PC-3 (cell line): ENCODE results near the gene TET2. TPM values are rescaled to one million over a fixed set of nuclear protein-coding genes. Genes with fewer than 3 reads are reported as not detected.

Source experiments
- ATAC-seq: fragments of 200-7000 bp; cut with Tn5 transposase; 2 replicates; pipeline ENCODE4 v1.9.1; 2020; ENCODE audit warnings: mild to moderate bottlenecking, moderate library complexity
- BruUV-seq: library from RNA; stranded (reverse); fragments of 400-500 nt; replicated peaks from 2 replicates; lab custom pipeline; 2021; lab: Mats Ljungman, UMichigan
- CTCF ChIA-PET: fragments of 300-600 bp; sonication (Branson Sonifier 250); formaldehyde crosslinking; loops from one replicate; lab custom pipeline; 2022; ENCODE audit warnings: antibody characterized with exemption; lab: Charles Lee
- POLR2A ChIA-PET: fragments of 300-600 bp; sonication (Branson Sonifier 250); formaldehyde crosslinking; loops from one replicate; lab custom pipeline; 2022; ENCODE audit warnings: antibody characterized with exemption; ENCODE audit not compliant: unreplicated experiment; lab: Charles Lee
- DNase-seq: peaks from one replicate; pipeline ENCODE4 v3.0.0-alpha.2; 2015
- H2AFZ ChIP-seq: fragments of 300-600 bp; sonication (generic); 2 replicates; pipeline ENCODE4 v1.6.0; 2016; ENCODE audit warnings: antibody characterized with exemption, low read length
- H3F3A ChIP-seq: fragments of 300-600 bp; sonication (generic); one replicate; pipeline ENCODE4 v1.6.0; 2017; ENCODE audit warnings: antibody characterized with exemption, low read length, control low read depth, mild to moderate bottlenecking; ENCODE audit not compliant: unreplicated experiment
- H3K27ac ChIP-seq: fragments of 300-600 bp; sonication (generic); 2 replicates; pipeline ENCODE4 v1.5.1; 2016; ENCODE audit warnings: mild to moderate bottlenecking, low read length
- H3K27me3 ChIP-seq: fragments of 300-600 bp; sonication (generic); 2 replicates; pipeline ENCODE4 v1.6.1; 2016; ENCODE audit warnings: low read length, mixed read lengths
- H3K36me3 ChIP-seq: fragments of 300-600 bp; sonication (generic); 2 replicates; pipeline ENCODE4 v1.6.1; 2016; ENCODE audit warnings: low read depth, mixed run types, low read length, mixed read lengths
- H3K4me1 ChIP-seq: fragments of 300-600 bp; sonication (generic); 2 replicates; pipeline ENCODE4 v1.5.1; 2016; ENCODE audit warnings: low read length; ENCODE audit not compliant: insufficient read depth
- H3K4me2 ChIP-seq: fragments of 300-600 bp; sonication (generic); 2 replicates; pipeline ENCODE4 v1.6.0; 2016; ENCODE audit warnings: low read length
- H3K4me3 ChIP-seq: fragments of 300-600 bp; sonication (generic); 2 replicates; pipeline ENCODE4 v1.5.1; 2016; ENCODE audit warnings: mild to moderate bottlenecking, low read length, mixed read lengths
- H3K79me2 ChIP-seq: fragments of 300-600 bp; sonication (generic); 2 replicates; pipeline ENCODE4 v1.6.1; 2017; ENCODE audit warnings: low read length, mixed read lengths
- H3K9ac ChIP-seq: fragments of 300-600 bp; sonication (generic); 2 replicates; pipeline ENCODE4 v1.6.0; 2016; ENCODE audit warnings: mild to moderate bottlenecking, low read length
- H3K9me2 ChIP-seq: fragments of 300-600 bp; sonication (generic); replicated peaks from 2 replicates; pipeline ENCODE4 v1.6.1; 2016; ENCODE audit warnings: mixed run types, low read length, mixed read lengths
- H3K9me3 ChIP-seq: fragments of 300-600 bp; sonication (generic); 2 replicates; pipeline ENCODE4 v1.6.1; 2016; ENCODE audit warnings: low read length, mixed read lengths
- H4K20me1 ChIP-seq: fragments of 300-600 bp; sonication (generic); 2 replicates; pipeline ENCODE4 v1.6.1; 2016; ENCODE audit warnings: low read length, mixed read lengths
- CTCF ChIP-seq: fragments of 300-600 bp; sonication (generic); conservative IDR thresholded peaks from 2 replicates; pipeline ENCODE4 v1.5.1; 2017; ENCODE audit warnings: antibody characterized with exemption, low read depth, mild to moderate bottlenecking, low read length
- EZH2 ChIP-seq: fragments of 300-600 bp; sonication (generic); IDR thresholded peaks from one replicate; pipeline ENCODE4 v1.6.1; 2017; ENCODE audit warnings: antibody characterized with exemption, mild to moderate bottlenecking, low read length; ENCODE audit not compliant: unreplicated experiment
- EZH2phosphoT487 ChIP-seq: fragments of 300-600 bp; sonication (generic); IDR thresholded peaks from 2 replicates; pipeline ENCODE4 v1.6.1; 2018; ENCODE audit warnings: mild to moderate bottlenecking, antibody characterized with exemption, low read length, borderline replicate concordance
- intact Hi-C: fragments of 100-400 bp; cut with micrococcal nuclease; formaldehyde crosslinking; loops from 2 replicates; pipeline ENCODE4 v1.9.0; 2023
- total RNA-seq: library from RNA; depleted of rRNA; stranded (reverse); fragments of >200 nt; gene quantifications from 2 replicates; pipeline ENCODE4 v1.2.3, GENCODE V29; 2014

Gene TET2
- total RNA-seq, 1 experiment from 2014 or later = 5.6 TPM

GRCh38 chr4:105273230-105273629 lies 126.6 kb downstream of the TET2 start:
- no peak overlapping the region for H3K4me3 ChIP-seq
- no peaks in the 10 kb centered on the region for H4K20me1 ChIP-seq
- no peak overlapping the region for H3K9ac ChIP-seq
- no peak overlapping the region for H2AFZ ChIP-seq
- H3K27me3 ChIP-seq = no peaks in the 10 kb centered on the region
- no peak overlapping the region for H3K4me2 ChIP-seq
- intact Hi-C loops = no loop called here
- BruUV-seq = no TSS peak
- ATAC-seq (no peak), DNase-seq (no peak)
- no peaks in the 10 kb centered on the region for H3K79me2 ChIP-seq
- no peak for TF ChIP-seq EZH2phosphoT487
- TF ChIP-seq EZH2 = no peak
- TF ChIP-seq CTCF = no peak
- H3K27ac ChIP-seq = no peak overlapping the region
- no peaks in the 10 kb centered on the region for H3K4me1 ChIP-seq
- H3K9me2 ChIP-seq = no peaks in the 10 kb centered on the region
- no peaks in the 10 kb centered on the region for H3K9me3 ChIP-seq
- POLR2A ChIA-PET = no interaction called here
- peaks cover 6% of the 10 kb centered on the region for H3K36me3 ChIP-seq
- CTCF ChIA-PET = no interaction called here
- H3F3A ChIP-seq = no peaks in the 10 kb centered on the region

- Histone ChIP-seq H3K27ac (no peak overlapping the region), H3K9ac (no peak overlapping the region), H3K36me3 (peaks cover 6% of the 10 kb centered on the region), H3K27me3 (no peaks in the 10 kb centered on the region), H3K4me2 (no peak overlapping the region), H3F3A (no peaks in the 10 kb centered on the region), H3K4me1 (no peaks in the 10 kb centered on the region), H3K4me3 (no peak overlapping the region), H2AFZ (no peak overlapping the region), H4K20me1 (no peaks in the 10 kb centered on the region), H3K9me3 (no peaks in the 10 kb centered on the region), H3K9me2 (no peaks in the 10 kb centered on the region), H3K79me2 (no peaks in the 10 kb centered on the region)
- ChIA-PET POLR2A (no interaction called here), CTCF (no interaction called here)
- intact Hi-C loops = no loop called here
- ATAC-seq = no peak
- DNase-seq = no peak
- BruUV-seq = no TSS peak
- TF ChIP-seq EZH2 = no peak
- no peak for TF ChIP-seq EZH2phosphoT487
- TF ChIP-seq CTCF = no peak
These were observed 127.4 kb downstream of the TET2 start for GRCh38 chr4:105274090-105274489.

GRCh38 chr4:105274504-105274903 lies 127.8 kb downstream of the TET2 start:
- ChIA-PET POLR2A (no interaction called here), CTCF (no interaction called here)
- Histone ChIP-seq H3F3A (no peaks in the 10 kb centered on the region), H3K36me3 (peaks cover 6% of the 10 kb centered on the region), H3K9me2 (no peaks in the 10 kb centered on the region), H3K27ac (no peak overlapping the region), H3K27me3 (no peaks in the 10 kb centered on the region), H3K9me3 (no peaks in the 10 kb centered on the region), H3K4me2 (no peak overlapping the region), H3K9ac (no peak overlapping the region), H3K79me2 (no peaks in the 10 kb centered on the region), H4K20me1 (no peaks in the 10 kb centered on the region), H3K4me3 (no peak overlapping the region), H3K4me1 (no peaks in the 10 kb centered on the region), H2AFZ (no peak overlapping the region)
- DNase-seq (no peak), ATAC-seq (no peak)
- BruUV-seq = no TSS peak
- intact Hi-C loops = no loop called here
- TF ChIP-seq CTCF = no peak
